Nephron progenitor cell (in vitro differentiated cells): ENCODE data around the gene NOS1AP.
A peak's percentile ranks its signal among the peaks of the same experiment; 100 is the strongest.

Experiments used
- DNase-seq: peaks from one replicate; pipeline ENCODE4 v3.0.0; 2021
- H3K27ac Mint-ChIP-seq: 2 replicates; pipeline ENCODE4 v1.8.0; 2021; ENCODE audit warnings: mild to moderate bottlenecking, moderate library complexity, mixed read lengths
- H3K27me3 Mint-ChIP-seq: 2 replicates; pipeline ENCODE4 v1.8.0; 2021; ENCODE audit warnings: mild to moderate bottlenecking, low read depth, mixed read lengths; ENCODE audit not compliant: poor library complexity
- H3K36me3 Mint-ChIP-seq: 2 replicates; pipeline ENCODE4 v1.8.0; 2021; ENCODE audit warnings: low read depth, mixed read lengths
- H3K4me1 Mint-ChIP-seq: 2 replicates; pipeline ENCODE4 v1.8.0; 2021; ENCODE audit warnings: mixed read lengths
- H3K4me3 Mint-ChIP-seq: 2 replicates; pipeline ENCODE4 v1.8.0; 2021; ENCODE audit warnings: mild to moderate bottlenecking, moderate library complexity, mixed read lengths
- H3K9me3 Mint-ChIP-seq: 2 replicates; pipeline ENCODE4 v1.8.0; 2021; ENCODE audit warnings: mild to moderate bottlenecking, moderate library complexity, mixed read lengths
- CTCF ChIP-seq: fragments of 200-600 bp; sonication (generic); IDR thresholded peaks from 2 replicates; pipeline ENCODE4 v1.5.0; 2021; ENCODE audit warnings: antibody characterized with exemption

NOS1AP gene

DNA sequence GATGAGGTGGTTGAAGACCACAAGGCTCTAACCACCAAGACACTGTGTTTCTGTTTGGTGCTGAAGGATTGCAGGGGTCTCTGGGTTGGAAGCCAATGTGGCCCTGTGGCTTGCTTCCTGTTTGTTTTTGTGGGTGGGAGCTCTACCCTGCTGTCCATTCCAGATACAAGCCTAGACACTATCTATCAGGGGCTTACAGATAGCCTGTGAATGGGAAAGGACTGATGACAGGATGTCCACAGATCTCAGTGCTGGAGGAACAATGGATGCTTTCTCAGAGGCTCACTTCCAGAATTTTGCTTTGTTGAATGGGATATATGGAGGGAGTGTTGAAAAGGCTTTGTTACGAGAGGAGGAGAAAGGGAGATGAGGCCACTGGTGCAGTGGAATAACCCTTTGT, 69.7 kb downstream of the NOS1AP start:
- no peak for DNase-seq
- H3K27ac Mint-ChIP-seq, result peak overlapping the region; percentile 14
- no peak for TF ChIP-seq CTCF
- H3K27me3 Mint-ChIP-seq, result peaks cover 5% of the 10 kb centered on the region
- no peak overlapping the region for H3K4me3 Mint-ChIP-seq
- H3K9me3 Mint-ChIP-seq, result no peaks in the 10 kb centered on the region
- H3K4me1 Mint-ChIP-seq, result peaks cover 53% of the 10 kb centered on the region
- no peaks in the 10 kb centered on the region for H3K36me3 Mint-ChIP-seq

DNA sequence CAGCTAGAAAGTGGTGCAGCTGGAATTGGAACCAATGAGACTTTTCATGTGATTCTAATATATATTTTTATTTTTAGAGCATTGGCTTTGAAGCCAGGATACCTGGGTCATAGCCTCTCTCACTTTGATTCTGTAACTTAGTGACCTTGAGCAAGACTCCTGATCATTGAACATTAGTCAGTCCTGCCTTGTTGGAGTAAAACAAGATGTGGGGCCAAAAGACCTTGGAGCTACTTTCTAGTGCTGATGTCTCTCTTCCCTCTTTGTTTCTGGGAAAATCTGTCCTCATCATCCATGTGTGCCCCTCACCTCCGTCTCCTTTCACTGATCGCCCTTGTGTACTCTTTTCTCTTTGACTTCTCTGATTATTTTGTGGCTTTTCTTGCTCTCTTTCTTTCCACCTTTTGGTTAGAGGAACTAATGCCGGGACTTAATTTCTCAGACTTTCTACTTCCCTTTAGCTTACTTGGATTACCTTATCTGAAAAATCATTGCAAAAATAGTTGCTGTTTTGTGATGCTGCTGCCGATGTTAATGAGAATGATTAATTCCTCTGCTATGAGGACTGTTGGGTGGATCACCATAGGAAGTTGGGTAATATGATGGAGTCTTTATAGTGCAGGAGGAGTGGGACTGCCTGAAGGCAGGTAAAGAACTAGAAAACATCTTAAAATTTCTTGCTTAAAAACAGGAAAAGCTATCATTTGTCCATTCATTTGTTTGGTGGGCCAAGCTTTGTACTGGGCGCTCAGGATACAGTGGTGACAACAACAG, 72.0 kb downstream of the NOS1AP start:
- Mint-ChIP-seq H3K4me3 (no peak overlapping the region), H3K4me1 (peaks cover 33% of the 10 kb centered on the region), H3K27me3 (peaks cover 5% of the 10 kb centered on the region), H3K9me3 (no peaks in the 10 kb centered on the region), H3K27ac (no peak overlapping the region), H3K36me3 (no peaks in the 10 kb centered on the region)
- DNase-seq, result no peak
- no peak for TF ChIP-seq CTCF

DNA sequence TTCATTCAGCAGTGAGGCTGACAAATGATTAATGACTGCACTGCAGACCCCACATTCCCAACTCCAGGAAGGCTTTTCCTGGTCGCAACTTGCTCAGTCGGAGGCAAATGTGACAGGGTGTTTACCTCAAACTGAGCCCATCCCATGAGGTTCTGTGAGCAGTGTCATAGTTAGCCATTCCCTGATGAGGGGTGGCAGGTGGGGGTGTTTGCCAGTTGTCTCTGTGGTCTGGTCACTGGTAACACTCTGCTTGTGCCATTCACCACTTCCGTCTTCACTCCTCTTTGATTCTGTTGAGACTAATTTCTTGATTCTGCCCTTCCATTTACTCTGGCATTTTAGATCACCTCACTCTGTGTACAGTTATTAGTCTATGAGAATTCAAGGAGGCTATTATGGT, 73.5 kb downstream of the NOS1AP start:
- DNase-seq, result no peak
- Mint-ChIP-seq H3K36me3 (no peaks in the 10 kb centered on the region), H3K4me1 (peaks cover 27% of the 10 kb centered on the region), H3K9me3 (no peaks in the 10 kb centered on the region), H3K27ac (no peak overlapping the region), H3K4me3 (no peak overlapping the region), H3K27me3 (peaks cover 5% of the 10 kb centered on the region)
- no peak for TF ChIP-seq CTCF

- no peak overlapping the region for H3K4me3 Mint-ChIP-seq
- TF ChIP-seq CTCF, result no peak
- DNase-seq, result no peak
- no peaks in the 10 kb centered on the region for H3K9me3 Mint-ChIP-seq
- peaks cover 35% of the 10 kb centered on the region for H3K4me1 Mint-ChIP-seq
- H3K36me3 Mint-ChIP-seq, result no peaks in the 10 kb centered on the region
- H3K27ac Mint-ChIP-seq, result no peak overlapping the region
- peaks cover 5% of the 10 kb centered on the region for H3K27me3 Mint-ChIP-seq
Observed at GRCh38 chr1:162144268-162144667, 74.8 kb downstream of the NOS1AP start.

GRCh38 chr1:162144853-162145252, 75.4 kb downstream of the NOS1AP start:
- Mint-ChIP-seq H3K36me3 (no peaks in the 10 kb centered on the region), H3K27me3 (peaks cover 3% of the 10 kb centered on the region), H3K4me3 (no peak overlapping the region), H3K27ac (no peak overlapping the region), H3K9me3 (no peaks in the 10 kb centered on the region), H3K4me1 (peaks cover 32% of the 10 kb centered on the region)
- TF ChIP-seq CTCF, result no peak
- DNase-seq, result no peak
